ENCODE measurements around the gene SDR42E2.

DNA sequence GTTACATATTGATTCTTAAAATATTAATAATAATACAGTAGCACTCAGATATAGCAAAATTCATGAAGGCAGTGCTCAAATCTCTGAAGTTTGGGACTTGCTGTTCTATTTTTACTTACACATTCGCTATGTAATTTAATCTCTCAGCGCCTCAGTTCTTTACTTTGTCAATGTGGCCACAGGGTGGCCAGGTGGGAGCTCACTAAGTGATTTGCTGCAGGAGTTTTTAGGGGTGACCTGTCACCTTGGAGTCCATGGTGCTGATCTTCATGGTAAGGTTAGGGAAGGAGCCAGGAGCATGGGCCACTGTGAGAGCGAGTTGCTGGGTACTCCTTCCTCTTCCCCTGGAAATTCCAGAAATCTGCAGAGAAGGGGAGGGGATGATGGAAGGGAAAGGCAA, 41.9 kb upstream of the SDR42E2 start:
- TF ChIP-seq, protein P1, sequence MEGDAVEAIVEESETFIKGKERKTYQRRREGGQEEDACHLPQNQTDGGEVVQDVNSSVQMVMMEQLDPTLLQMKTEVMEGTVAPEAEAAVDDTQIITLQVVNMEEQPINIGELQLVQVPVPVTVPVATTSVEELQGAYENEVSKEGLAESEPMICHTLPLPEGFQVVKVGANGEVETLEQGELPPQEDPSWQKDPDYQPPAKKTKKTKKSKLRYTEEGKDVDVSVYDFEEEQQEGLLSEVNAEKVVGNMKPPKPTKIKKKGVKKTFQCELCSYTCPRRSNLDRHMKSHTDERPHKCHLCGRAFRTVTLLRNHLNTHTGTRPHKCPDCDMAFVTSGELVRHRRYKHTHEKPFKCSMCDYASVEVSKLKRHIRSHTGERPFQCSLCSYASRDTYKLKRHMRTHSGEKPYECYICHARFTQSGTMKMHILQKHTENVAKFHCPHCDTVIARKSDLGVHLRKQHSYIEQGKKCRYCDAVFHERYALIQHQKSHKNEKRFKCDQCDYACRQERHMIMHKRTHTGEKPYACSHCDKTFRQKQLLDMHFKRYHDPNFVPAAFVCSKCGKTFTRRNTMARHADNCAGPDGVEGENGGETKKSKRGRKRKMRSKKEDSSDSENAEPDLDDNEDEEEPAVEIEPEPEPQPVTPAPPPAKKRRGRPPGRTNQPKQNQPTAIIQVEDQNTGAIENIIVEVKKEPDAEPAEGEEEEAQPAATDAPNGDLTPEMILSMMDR (IDR thresholded peaks at IDR 0.05): no peak
- no peak for TF ChIP-seq POLR2A (IDR thresholded peaks at IDR 0.05)
